OCI-LY3 (cell line): ENCODE results near the gene C11orf21.

Experiments used
- CTCF ChIP-seq: fragments of 200-600, 300-600 bp; sonication (generic); IDR thresholded peaks from 2 replicates; pipeline ENCODE4 v1.5.1; 2014; ENCODE audit warnings: antibody characterized with exemption, low read length, low read depth
- EZH2phosphoT487 ChIP-seq: fragments of 200-600 bp; shearing (Covaris generic); IDR thresholded peaks from 2 replicates; pipeline ENCODE4 v1.6.1; 2018; ENCODE audit warnings: antibody characterized with exemption, mixed run types, low read depth

- TF ChIP-seq CTCF, result no peak
- no peak for TF ChIP-seq EZH2phosphoT487
Observed at GRCh38 chr11:2289350-2289749, 12.4 kb downstream of the C11orf21 start.
